ENCODE measurements around the gene RHEB. TPM values are rescaled to one million over a fixed set of nuclear protein-coding genes. Genes with fewer than 3 reads are reported as not detected.

The RHEB gene
- polyA plus RNA-seq, 1 of the 3 experiments (the other 2 are of a cell fraction) = 87.3 TPM

- Histone ChIP-seq H3K9me2 (no peaks in the 10 kb centered on the region), H3K4me1 (ENCODE audit: control insufficient read depth in 1 of 2, insufficient read depth in 2 of 2, low read depth in 1 of 2, low read length in 1 of 2) (peaks cover 3 to 7% of the 10 kb centered on the region in 2 experiments; a peak in 2 of 4 replicates), H4K20me1 (ENCODE audit: insufficient read depth) (peaks cover 24% of the 10 kb centered on the region; the same call in 1 of the 2 replicates), H3K36me3 (replicated peaks in 1 of 2; ENCODE audit: control insufficient read depth in 1 of 2, insufficient read depth in 2 of 2, low read length in 1 of 2) (peaks cover 53 to 75% of the 10 kb centered on the region in 2 experiments), H3K4me3 (ENCODE audit: low read depth in 2 of 2, low read length in 1 of 2) (no peak overlapping the region), H3K27ac (ENCODE audit: low read depth in 2 of 2, low read length in 1 of 2) (no peak overlapping the region), H3K4me2 (no peak overlapping the region), H2AFZ (ENCODE audit: low read depth) (no peak overlapping the region), H3K79me2 (ENCODE audit: insufficient read depth) (peaks cover 94% of the 10 kb centered on the region), H3K27me3 (ENCODE audit: insufficient read depth) (no peaks in the 10 kb centered on the region), H3F3A (replicated peaks; ENCODE audit: insufficient read depth) (peaks cover 27% of the 10 kb centered on the region), H3K9ac (no peak overlapping the region), H3K9me3 (no peaks in the 10 kb centered on the region)
- CTCF ChIA-PET = interaction anchor here (1.0 to 1.7 kb wide), 3 partner anchors 13 to 301 kb away, joined by 3 to 4 read pairs (median 3); no protein-coding TSS in a partner anchor
- no peak for DNase-seq
- 94% methylated on average over 4 of the region's 4 CpGs for WGBS (ENCODE audit: low lambda C conversion rate)
- POLR2A ChIA-PET = no interaction called here
- no peak for TF ChIP-seq TEAD4 (IDR thresholded peaks at IDR 0.05; ENCODE audit: borderline replicate concordance, insufficient read depth)
- TF ChIP-seq NFIC (IDR thresholded peaks at IDR 0.05; ENCODE audit: borderline replicate concordance) = no peak
- TF ChIP-seq GATA2 (CRISPR knock-in tag; IDR thresholded peaks at IDR 0.05) = no peak
- TF ChIP-seq RCOR1 (IDR thresholded peaks at IDR 0.05; ENCODE audit: low read length) = no peak
- no peak for TF ChIP-seq FOXJ3 (CRISPR knock-in tag; IDR thresholded peaks at IDR 0.05)
- no peak for TF ChIP-seq USF2 (IDR thresholded peaks at IDR 0.05; ENCODE audit: borderline replicate concordance, low read depth, low read length)
These were observed 37.8 kb downstream of the RHEB start for GRCh38 chr7:151481650-151482505.

GRCh38 chr7:151477867-151478266 is 41.8 kb downstream of the RHEB start:
- Histone ChIP-seq H4K20me1 (ENCODE audit: insufficient read depth) (peaks cover 17% of the 10 kb centered on the region; the same call in 1 of the 2 replicates), H3K9ac (no peak overlapping the region), H3K9me3 (no peaks in the 10 kb centered on the region), H3K27me3 (ENCODE audit: insufficient read depth) (no peaks in the 10 kb centered on the region), H3K79me2 (ENCODE audit: insufficient read depth) (peaks cover 99% of the 10 kb centered on the region), H3K4me2 (no peak overlapping the region), H3K4me1 (ENCODE audit: control insufficient read depth in 1 of 2, insufficient read depth in 2 of 2, low read depth in 1 of 2, low read length in 1 of 2) (peaks cover 0 to 4% of the 10 kb centered on the region in 2 experiments; a peak in 1 of 4 replicates), H3K36me3 (replicated peaks in 1 of 2; ENCODE audit: control insufficient read depth in 1 of 2, insufficient read depth in 2 of 2, low read length in 1 of 2) (peaks cover 50 to 71% of the 10 kb centered on the region in 2 experiments), H3K4me3 (ENCODE audit: low read depth in 2 of 2, low read length in 1 of 2) (no peak overlapping the region), H2AFZ (ENCODE audit: low read depth) (no peak overlapping the region), H3K9me2 (no peaks in the 10 kb centered on the region), H3K27ac (ENCODE audit: low read depth in 2 of 2, low read length in 1 of 2) (no peak overlapping the region), H3F3A (replicated peaks; ENCODE audit: insufficient read depth) (peaks cover 13% of the 10 kb centered on the region)
- ChIA-PET CTCF (interaction anchor here (0.7 to 2.8 kb wide), 8 partner anchors 10 to 123 kb away, joined by 3 to 9 read pairs (median 4); no protein-coding TSS in a partner anchor), POLR2A (no interaction called here)
- 97% methylated on average over 7 of the region's 7 CpGs for WGBS (ENCODE audit: low lambda C conversion rate)
- DNase-seq = no peak
- no peak for TF ChIP-seq FOSL2 (IDR thresholded peaks at IDR 0.05; ENCODE audit: borderline replicate concordance, low read depth)
- TF ChIP-seq, protein P1, sequence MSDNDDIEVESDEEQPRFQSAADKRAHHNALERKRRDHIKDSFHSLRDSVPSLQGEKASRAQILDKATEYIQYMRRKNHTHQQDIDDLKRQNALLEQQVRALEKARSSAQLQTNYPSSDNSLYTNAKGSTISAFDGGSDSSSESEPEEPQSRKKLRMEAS (IDR thresholded peaks at IDR 0.05; ENCODE audit: low read depth) = no peak
- TF ChIP-seq JUND (IDR thresholded peaks at IDR 0.05) = no peak
- no peak for TF ChIP-seq NRF1 (IDR thresholded peaks at IDR 0.05; ENCODE audit: low read depth, low read length)
- TF ChIP-seq RFX5 (IDR thresholded peaks at IDR 0.05; ENCODE audit: low read length) = no peak
- TF ChIP-seq FOXM1 (IDR thresholded peaks at IDR 0.05; ENCODE audit: low read depth) = no peak
- no peak for TF ChIP-seq RXRA (IDR thresholded peaks at IDR 0.05; ENCODE audit: borderline replicate concordance, low read depth)
- TF ChIP-seq POLR2AphosphoS5 (IDR thresholded peaks at IDR 0.05; ENCODE audit: low read depth, low read length) = no peak
- no peak for TF ChIP-seq FOXJ3 (CRISPR knock-in tag; IDR thresholded peaks at IDR 0.05)
